GM18508 (cell line): ENCODE results near the gene TEX22.

Source experiments
- ATAC-seq: cut with Tn5 transposase; IDR thresholded peaks from one replicate; pipeline ENCODE4 v1.9.1; 2021; ENCODE audit warnings: moderate number of reproducible peaks; ENCODE audit not compliant: insufficient read depth, unreplicated experiment

TEX22 gene

GRCh38 chr14:105397350-105397931, 897 bp upstream of the TEX22 start:
- no peak for ATAC-seq

DNA sequence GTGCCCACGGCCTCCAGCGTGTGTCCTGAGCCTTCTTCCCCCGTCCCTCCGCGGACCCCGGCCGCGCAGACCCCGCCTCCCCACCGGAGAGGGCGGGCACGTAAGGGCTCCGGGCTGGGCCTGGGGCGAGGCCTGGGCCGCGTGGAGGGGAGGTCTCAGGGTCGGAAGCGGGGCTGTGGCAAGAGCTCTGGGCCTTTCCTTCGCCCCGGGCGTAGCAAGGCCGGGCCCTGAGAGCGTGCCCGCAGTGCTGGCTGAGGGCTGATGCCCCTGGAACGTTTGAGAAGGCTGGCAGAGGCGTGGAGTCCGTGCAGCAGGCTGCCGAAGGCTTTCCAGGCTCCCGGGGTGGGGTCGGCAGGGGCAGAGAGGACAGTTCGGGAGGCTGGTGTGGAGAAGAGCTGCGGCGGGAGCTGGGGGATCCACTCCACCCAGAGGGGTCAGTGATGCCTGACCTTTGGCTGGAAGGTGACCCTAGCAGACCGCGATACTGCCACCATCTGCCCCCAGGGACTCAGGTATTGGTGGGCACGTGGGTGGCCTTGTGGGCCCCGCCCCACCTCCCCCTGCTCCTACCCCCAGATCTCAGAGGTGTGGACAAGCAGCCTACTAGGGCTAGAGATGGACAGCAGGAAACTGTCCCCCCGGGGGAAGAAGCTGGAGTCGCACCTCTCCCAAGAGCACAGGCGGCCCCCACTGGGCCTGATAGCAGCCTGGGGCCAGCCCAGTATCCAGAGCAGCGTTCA, 558 bp downstream of the TEX22 start:
- no peak for ATAC-seq

- ATAC-seq: no peak
These were observed 1.1 kb downstream of the TEX22 start for GRCh38 chr14:105399466-105399775.

DNA sequence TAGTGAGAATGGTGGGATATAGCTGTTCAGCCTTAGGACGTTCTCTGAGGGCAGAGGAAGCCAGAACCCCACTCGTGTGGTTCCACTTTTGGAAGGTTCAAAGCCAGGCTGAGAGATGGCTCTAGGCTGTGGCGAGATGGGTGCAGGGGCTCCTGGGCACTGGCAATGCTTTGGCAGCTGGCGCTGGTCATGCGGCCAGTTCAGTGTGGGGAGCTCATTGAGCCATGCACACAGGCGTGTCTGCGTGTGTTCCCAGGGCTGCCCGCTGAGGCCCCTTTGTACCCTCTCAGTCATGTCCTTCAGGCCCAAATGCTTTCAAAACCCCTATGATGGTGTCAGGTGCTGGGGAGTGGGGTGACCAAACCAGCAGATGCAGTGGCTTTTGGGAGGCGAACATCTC, 1.7 kb downstream of the TEX22 start:
- ATAC-seq: no peak

DNA sequence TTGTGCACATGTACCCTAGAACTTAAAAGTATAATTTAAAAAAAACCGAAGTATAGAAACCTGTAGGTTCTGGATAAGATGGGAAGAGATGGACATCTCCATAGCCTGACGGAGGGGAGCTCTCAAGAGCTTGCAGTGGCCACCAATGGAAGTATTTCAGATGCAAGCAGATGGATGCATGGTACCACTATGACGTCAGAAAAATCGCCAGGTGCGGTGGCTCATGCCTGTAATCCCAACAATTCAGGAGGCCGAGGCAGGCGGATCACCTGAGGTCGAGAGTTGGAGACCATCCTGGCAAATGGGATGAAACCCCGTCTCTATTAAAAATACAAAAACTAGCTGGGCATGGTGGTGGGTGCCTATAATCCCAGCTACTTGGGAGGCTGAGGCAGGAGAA, 3.4 kb downstream of the TEX22 start:
- no peak for ATAC-seq

DNA sequence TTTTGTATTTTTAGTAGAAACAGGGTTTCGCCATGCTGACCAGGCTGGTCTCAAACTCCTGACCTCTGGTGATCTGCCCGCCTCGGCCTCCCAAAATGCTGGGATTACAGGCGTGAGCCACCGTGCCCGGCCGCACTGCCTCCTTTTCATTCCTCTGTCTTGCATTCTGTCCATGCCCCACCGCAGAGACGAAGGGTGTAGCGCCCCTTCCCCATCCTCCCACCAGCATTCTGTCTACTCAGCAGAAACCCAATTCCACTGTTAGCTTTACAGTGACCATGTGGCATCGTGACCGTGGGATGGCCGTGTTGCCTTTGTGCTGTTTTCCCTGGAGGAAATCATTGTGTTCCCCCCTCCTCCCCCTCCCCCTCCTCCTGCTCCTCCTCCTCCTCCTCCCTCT, 10.3 kb downstream of the TEX22 start:
- ATAC-seq: no peak

DNA sequence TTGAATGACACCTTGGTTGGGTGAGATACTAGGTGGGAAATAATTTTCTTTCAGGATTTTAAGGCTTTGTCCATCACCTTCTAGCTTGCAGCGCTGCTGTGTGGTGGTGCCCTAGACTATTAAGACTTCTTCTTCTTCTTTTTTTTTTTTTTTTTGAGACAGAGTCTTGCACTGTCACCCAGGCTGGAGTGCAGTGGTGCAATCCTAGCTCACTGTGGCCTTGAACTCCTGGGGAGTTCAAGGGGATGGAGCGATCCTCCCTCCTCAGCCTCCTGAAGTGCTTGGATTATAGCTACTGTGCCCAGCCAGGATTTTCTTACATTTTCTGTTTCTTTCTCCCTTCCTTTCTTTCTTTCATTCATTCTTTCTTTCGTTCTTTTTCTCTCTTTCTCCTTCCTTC, 11.0 kb downstream of the TEX22 start:
- no peak for ATAC-seq

DNA sequence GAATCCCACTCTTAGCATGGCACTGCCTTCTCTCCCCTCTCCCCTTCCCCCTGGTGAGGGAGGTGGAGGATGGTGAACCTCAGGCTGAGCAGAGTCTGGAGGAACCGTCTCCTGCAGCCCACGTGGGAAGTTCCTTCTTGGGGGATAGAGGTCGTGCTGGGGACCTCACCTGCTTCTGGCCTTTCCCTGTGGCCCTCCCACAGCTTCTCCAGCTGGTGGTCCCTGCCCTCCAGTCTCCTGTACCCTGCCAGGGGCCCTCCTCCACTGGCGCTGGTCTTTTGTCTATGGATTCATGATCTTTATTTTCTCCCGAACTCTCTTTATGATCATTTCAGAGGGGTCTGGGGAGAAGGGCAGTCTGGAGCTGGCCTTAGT, 12.3 kb downstream of the TEX22 start:
- no peak for ATAC-seq

DNA sequence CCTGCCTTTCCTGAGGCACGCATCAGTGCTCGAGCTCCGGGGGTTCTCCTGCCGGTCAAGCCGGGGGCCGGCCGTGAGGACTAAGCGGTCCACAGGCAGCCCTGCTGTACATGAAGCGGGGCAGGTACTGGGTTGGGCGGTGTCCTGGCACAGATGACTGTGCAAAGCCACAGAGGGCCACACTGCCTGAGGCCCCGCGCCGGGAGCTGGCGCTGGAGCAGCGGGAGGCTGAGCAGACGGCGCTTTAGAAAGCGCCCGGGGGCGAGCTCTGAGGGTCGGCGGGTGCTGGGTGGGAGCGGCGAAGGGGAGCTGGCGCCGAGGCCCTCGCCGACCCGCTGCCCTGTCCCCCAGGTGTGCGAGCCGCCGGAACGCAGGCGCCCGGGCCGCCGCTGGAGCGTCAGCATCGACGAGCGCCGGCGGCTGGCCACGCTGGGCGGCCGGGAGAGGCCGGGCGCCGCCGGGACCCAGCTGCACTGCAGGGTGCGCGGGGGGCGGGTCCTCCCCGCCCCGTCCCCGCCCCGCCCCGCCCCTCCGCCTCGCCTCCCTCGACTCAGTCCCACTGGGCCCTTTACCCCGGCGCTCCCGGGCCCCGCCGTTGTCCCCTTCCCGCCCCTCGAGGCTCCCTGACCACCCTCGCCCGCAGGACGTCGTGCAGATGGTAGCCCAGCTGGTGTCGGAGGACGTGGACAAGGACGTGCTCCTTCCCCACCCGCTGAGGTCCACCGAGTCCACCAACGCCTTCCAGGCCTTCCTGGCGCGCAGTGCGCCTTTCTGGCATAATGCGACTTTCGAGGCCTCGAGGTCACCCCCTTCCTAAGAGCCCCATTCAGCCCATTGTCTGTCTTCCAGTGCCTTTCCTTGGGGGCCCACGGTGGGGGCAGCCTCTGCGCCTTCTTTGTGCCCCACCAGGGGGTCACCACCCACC, 12.9 kb downstream of the TEX22 start:
- ATAC-seq: no peak

DNA sequence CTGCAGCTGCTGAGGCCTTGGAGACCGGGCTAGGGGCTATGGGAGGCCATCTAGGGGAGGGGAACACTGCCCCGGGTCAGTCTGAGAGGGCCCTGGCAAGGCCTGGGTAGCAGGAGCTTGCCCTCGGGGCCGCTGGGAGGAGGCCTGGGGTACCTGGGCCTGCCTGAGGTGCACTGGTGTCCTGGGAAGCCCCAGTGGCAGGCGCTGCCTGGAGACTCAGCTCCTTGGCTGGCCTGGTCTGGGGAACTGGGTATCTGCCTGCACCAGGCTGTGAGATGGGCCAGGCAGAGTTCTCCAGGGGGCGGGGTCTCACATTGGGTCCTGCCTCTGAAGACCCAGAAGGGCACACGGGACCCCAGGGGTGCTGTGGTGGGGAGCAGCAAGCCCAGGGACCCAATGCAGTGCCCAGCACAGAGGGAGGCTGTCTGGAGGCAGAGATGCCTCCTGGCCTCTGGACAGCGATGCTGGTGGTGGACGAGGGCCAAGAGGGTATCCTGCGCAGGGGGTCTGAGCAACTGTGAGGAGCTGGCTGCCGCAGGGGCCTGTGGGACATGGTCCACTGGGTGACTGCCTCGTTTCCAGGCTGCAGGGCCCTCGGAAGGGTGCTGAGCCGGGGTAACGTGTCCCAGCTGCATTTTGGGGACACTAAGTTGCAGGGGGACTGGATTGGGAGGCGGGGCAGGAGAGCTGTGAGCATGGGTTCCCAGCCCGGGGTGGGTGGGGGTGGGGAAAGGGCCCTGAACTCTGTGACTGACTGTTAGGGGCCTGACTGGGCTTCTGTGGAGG, 13.8 kb downstream of the TEX22 start:
- ATAC-seq: no peak

DNA sequence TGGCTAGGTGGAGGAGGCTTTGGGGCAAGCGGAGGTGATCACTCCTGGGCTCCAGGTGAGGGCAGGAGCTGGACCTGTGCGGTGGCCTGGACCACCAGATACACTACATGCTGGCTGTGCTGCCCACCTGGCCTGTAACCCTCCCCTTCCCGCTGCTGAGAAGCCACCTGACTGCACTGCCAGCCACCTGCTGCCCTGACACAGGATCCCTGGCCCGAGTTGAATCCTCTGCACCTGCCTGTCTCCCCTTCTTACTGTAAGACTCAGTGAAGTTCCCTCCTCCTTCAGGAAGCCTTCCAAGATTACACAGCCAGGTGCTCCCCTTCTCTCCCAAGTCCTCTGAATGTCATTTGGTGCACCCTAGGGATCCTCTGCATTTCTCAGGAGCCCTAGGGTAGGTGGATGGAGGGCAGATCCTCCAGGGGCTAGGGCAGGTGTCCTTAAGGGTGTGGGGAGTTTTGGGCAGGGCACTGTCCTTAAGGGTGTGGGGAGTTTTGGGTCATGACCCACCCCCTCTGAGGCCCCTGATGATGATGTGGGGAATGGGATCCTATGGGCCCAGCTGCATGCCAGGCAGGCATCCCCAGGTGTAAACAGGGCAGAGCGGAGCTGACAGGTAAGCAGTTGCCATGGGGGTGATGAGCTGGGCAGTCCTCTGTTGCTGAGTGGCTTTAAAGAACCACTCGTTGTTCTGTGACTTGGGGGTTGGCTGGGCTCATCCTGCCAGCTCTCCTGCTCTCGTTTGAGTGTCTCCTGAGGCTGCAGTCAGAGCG, 14.6 kb downstream of the TEX22 start:
- ATAC-seq: no peak

DNA sequence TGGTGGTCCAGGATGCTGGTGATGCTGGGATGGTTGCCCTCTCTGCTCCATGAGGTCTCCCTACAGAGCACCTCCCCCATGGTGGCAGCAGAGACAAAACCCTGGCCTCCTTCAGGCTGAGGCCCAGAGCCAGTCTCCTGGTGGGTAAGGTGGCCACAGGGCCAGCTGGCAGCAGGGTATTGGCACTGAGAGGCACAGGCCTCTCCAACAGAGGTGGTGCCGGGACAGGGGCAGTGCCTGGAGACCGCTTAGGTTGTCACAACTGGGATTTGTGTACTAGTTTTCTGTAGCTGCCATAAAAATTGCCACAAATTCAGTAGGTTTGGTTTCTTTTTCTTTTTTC, 15.2 kb downstream of the TEX22 start:
- no peak for ATAC-seq

DNA sequence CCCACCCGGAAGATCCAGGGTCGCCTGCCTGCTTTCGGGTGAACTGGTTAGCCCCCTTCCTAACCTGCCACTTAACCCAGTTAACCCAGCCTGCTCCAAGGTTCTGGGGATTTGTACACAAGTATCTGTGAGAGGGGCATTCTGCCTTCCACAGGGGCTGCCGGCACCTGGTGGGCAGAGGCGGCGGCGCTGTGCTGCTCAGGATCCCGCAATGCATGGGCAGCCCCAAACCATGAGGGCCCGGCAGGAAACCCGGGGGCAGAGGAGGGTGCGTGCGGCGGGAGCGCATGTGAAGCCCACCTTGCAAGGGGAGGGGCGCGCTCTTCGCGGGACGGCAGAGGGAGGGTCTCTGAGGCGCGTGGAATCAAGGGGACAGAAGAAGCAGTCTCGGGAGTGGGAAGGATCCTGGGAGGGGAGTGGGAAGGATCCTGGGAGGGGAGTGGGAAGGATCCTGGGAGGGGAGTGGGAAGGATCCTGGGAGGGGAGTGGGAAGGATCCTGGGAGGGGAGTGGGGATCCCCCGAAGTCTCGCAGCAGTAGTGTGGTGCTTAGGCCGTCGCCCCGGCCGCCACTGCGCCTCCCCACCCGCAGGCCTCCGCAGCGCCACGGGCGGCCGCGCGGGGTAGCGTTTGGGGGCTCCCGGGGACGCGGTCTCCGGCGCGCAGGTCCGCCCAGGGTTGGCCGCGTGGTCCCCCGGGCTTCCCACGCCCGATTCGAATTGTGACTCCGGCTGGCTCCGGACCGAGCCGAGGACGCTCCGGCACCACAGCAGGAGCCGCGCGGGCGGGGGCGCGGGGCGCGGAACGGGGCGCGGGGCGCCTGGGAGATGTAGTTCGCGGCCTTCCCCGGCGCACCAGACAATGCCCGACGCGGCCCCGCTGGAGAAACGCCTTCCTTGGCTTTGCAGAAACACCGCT, 16.4 kb downstream of the TEX22 start:
- no peak for ATAC-seq

- ATAC-seq: no peak
These were observed 17.4 kb downstream of the TEX22 start for GRCh38 chr14:105415481-105416428.

GRCh38 chr14:105416671-105417070, 18.3 kb downstream of the TEX22 start:
- ATAC-seq: no peak

DNA sequence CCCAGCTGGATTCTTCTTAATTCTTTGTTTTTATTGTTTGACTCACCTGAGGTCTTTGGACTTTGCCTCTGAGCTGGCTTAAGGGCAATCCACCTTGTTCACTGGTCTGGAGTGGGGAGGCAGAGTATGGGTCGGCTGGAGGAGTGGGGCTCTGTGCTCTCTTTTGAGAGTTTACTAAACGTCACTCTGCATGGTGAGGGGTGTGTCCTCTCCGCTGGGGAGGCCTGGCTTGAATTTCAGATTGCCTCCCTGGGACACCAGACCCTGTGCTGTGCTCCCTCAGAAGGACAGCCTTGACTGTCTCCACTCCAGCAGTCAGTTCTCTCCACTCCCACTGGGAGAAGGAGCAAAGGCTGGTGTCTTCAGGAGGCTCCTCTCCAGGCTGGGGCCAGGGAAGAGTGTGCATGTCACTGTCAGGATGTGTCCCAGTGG, 19.4 kb downstream of the TEX22 start:
- no peak for ATAC-seq

DNA sequence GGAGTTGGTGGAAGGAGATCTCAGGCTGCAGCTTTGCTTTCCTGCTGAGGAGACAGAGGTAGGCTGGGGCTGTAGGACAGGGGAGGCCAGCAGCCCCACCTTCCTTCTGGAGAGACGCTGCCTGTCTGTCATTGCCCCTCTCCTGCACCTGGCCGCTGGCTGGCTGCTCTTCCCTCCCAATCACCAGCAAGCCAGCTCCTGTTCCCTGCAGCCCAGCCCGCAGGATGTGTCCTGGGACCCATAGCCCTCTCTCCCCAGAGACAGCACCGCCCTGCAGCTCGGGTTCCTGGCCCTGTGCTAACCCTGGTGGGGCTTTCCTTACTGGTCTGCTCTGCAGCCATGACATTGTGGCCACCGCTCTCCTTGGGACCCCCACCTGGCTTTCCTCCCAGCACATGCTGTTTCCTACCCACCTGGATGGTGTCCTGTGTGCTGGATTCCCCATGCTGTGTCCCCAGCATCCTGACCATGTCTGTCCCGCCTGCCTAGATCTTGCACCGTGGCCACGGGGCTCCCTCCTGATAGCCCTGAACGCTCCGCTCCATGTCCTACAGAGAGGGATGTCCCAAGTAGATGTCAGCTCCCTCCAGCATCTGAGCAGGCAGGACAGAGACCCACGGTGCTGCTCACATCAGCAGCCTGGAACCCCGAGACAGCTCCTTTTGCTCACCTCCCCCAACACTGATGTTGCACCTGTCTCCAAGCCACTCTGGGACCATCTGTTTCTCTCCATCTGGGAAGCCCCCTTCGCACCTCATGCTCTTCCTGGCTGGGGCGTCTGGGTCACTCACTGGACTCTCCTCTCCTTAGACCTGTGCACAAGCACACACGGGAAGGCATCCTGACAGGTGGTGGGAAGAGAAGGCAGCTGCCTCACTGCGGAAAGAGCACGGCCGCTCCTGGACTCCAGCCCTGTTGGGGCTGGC, 20.2 kb downstream of the TEX22 start:
- no peak for ATAC-seq
